Stimulated activated CD4-positive, alpha-beta T cell treated with anti-CD3 and anti-CD28 coated beads, TNF-alpha, amount 100 ng/mL, for 1 hour (primary cell): ENCODE data around the gene TLX2.

Experiments used
- DNase-seq, 3 donors: peaks; one replicate each; pipeline ENCODE4 v3.0.0-alpha.2; 2020; ENCODE audit warnings: low read depth in 3 of 3, low spot score in 1 of 3

TLX2 gene

DNA sequence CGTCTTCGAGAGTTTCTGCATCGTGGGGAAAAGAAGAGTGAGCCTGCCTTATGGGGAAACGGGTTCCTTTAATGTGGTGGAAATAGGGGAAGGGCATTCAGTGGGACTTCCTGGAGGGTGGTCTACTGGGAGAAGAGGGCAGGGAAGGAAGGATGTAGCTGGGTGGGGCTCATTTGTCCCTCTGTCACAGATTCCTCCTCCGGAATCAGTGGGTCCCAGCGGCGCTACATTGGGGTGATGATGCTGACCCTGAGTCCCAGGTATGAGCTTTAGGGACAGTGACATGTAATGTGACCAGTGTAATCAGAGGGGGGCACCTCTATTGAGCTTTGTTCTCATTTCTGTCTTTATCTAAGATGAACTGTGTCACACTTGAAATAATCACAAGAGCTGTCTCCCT is 17.4 kb downstream of the TLX2 start:
- DNase-seq, result no peak

DNA sequence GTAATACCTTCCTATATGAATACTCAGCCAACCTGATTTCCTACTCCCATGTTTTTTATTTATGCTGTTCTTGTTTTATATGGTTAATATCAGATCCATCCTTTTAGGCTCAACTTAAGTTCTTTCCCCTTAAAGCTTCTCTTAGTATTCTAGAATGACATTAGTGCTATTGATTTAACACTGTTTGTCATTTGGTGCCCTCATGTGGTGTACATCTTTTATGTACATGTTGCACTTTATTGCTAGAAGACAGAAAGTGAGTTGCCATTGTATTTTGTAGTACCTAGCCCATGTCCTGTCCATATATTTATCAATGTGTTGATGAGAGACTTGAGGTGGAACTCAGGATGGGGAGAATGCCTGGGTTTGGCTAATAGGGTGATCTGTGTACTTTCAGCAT is 18.0 kb downstream of the TLX2 start:
- DNase-seq, result no peak

GRCh38 chr2:74533464-74533863 is 19.2 kb downstream of the TLX2 start:
- DNase-seq, result no peak

DNA sequence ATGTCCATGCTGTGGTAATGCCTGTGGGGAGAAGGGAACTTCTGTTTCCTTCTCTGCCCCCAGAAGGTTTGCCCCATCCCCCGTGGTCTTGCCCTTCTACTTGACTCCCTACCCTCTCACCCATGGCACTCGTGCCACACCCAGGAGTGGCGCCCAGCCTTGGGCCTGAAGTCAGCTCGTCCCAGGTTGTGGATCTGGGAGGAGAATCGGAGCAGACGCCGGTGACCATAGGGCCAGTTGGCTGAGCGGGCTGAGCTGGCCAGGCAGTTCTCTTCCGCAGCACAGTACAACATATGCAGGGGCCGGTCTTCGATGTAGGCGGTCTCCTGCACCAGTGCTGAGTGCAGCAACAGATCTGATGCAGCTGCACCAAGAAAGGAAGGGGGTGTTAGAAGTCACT is 20.2 kb downstream of the TLX2 start:
- DNase-seq, result no peak

- DNase-seq, result no peak
Observed at GRCh38 chr2:74535440-74535965, 21.3 kb downstream of the TLX2 start.

GRCh38 chr2:74536166-74536950 is 22.1 kb downstream of the TLX2 start:
- no peak for DNase-seq

DNA sequence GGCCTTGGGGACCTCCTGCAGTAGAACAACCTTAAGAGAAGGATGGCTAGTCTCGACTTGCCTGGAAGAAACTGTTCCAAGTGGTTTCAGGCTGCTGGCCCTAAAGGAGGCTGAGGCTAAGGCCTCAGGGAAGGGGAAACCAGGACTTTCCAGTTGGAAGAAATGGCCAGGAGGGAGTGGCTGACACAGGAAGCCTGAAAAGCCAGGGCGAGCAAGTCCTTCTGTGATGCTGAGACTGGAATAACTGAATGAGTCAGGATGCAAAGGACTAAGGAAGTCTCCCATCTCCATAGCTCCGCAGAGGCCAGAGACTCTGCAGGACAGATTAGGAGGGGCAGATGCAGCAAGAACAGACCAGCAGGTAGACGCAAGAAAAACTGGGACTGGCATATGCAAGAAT is 22.9 kb downstream of the TLX2 start:
- no peak for DNase-seq

GRCh38 chr2:74538881-74539339 is 24.7 kb downstream of the TLX2 start:
- no peak for DNase-seq

- no peak for DNase-seq
Observed at GRCh38 chr2:74540291-74540690, 26.0 kb downstream of the TLX2 start.

GRCh38 chr2:74542978-74543377 is 28.7 kb downstream of the TLX2 start:
- no peak for DNase-seq

DNA sequence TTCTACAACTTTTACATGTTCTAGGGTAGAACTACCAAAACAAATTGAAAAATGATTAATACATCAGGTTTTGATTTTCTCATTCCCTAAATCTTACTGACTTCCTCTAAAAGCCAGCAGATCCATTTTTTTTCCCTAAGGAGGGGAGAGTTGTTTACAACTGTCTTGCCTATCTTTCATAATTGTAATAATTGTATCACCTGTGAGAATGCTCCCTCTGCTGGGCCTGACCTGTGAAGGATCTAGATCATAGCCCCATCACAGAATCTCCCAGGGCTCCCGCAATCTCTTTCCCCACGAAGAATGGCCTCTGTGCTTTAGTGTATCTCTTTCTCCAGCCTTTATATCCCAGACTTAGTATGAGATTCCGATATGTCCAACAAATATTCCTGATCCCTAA is 30.4 kb downstream of the TLX2 start:
- DNase-seq, result no peak

DNA sequence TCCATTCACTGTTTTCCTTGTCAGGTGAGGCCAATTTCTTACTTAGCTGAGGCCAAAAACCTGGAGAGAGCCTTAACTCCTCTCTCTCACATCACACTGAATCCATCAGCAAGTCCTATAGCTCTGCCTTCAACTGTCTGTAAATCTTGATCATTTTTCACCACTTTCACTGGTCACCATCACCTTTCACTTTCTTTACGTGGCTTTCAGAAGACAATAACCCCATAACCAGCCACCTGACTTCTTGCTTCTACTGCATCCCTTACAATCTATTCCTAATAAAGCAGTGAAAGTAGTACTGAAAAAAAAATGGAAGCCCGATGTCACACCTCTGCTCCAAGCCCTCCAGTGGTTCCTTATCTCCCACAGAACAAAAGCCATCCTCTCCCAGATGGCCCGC is 31.8 kb downstream of the TLX2 start:
- no peak for DNase-seq

GRCh38 chr2:74548285-74548899 is 34.1 kb downstream of the TLX2 start:
- no peak for DNase-seq

DNA sequence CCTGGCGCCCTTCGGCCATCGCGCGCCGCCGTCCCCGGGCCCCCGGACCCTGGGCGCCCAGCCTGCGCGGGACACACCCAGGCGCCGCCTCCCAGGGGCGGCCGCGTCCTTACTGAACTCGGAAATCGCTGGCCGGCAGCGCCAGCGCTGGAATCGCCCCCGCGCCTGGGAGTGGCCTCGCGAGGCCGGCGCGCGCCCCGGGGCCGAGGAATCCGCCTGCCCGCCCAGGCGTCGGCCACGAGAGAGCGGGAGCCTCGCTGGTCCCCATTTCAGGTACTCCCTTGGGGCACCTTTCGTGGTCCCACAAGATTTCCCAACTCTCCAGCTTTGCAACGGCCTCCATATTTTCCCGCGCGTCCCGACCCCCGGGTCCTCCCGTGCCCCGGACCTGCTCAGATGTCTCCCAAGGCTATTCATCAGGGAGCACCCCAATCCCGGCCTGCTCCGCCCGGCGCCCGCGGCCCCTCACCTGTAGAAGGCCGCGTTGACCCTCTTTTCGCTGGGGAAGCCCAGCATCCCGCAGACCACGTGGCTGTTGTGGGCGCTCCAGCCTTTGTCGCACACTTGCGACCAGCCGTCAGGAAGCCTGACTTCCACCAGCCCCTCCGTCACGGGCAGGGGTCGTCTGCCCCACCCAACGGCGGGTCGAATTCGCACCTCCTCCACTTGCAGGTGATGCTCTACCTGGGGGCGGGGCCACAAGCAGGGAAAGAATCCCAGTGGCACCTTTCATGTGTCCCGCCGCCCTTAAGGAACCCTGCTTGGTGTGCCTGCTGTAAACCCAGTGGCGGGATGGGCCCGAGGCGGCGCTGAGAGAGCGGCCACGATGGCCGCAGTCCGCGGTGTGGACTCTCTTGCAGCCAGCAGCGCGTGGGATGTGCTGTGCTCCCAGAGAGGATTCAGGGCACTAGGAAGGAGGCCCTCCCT is 34.9 kb downstream of the TLX2 start:
- DNase-seq, result no peak

GRCh38 chr2:74550231-74550630 is 36.0 kb downstream of the TLX2 start:
- DNase-seq, result no peak

DNA sequence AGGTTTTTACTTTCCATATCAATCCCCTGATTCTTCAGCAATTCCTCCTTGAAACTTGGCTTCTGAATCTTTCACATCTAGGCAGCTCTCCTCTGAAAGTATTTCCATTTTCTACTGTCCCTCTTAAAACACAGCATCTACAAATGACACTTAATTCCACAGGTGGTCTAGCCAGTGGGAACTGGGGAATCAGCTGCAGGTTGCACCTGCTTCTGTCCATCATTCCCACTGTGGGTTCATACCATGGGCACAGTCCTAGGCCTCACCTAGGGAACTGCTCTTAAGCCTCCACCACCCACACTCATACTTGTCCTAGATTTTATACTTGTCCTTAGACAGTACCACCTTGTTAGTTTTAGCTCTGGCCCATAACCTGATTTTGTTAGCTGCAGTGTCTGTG is 37.3 kb downstream of the TLX2 start:
- DNase-seq, result no peak

DNA sequence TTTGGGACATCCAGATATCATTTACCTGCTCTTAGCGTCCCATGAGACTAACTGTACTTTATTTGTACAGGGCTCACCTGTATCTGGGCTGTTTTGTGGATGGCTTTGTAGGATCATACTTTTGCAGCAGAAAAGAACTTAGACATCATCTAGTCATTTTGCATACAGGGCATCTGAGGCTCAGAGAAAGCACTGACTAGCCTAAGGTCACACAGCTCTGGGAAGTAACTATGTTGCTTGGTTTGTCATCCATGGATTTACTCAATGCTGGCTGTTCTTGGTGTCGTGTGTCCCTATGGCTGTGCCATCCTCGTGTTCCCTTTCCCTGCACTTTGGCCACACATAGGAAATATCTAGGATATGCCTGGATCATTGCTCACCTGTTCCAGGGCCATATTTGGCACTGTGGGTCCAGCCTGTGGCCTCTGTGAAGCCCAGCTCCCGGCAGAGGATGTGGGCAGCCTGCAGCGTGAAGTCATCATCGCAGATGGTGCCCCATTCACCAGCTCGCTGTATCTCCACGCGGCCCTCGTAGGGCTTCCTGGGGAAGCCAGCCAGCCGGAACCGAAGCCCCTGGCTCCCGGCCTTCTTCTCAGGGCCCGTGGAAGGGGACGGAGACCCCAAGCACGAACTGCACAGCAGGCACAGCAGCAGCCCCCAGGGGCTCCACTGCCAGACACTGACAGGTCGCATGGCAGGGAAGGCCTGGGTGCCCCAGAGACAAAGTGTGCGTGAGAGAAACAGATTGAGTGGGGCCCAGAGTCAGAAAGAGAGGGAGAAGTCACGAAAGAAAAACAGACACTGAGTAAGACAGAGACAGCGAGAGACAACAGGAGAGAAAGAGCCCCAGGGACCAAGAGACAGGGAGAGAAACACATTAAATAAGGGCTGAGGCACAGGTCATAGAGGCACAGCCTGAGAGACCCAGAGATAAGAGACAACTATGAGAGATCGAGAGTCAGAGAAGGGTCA is 38.0 kb downstream of the TLX2 start:
- DNase-seq, result no peak

GRCh38 chr2:74552914-74553811 is 38.9 kb downstream of the TLX2 start:
- no peak for DNase-seq
